Heart left ventricle (tissue), 13 donors: ENCODE measurements around the gene CEP170B.

Experiments
- POLR2A ChIP-seq, 2 donors: fragments of 450-650 bp; IDR thresholded peaks; one replicate each; pipeline ENCODE4 v1.6.1; 2017; ENCODE audit warnings: antibody characterized with exemption in 2 of 2, mild to moderate bottlenecking in 2 of 2, moderate library complexity in 2 of 2
- TF ChIP-seq, protein P1 (sequence below), 12 donors: fragments of 200-600 bp; sonication (generic) in 4 of 12; IDR thresholded peaks; one replicate each; pipeline versions ENCODE4 v1.5.0 to v1.8.0; 2018 to 2022; ENCODE audit warnings: antibody characterized with exemption in 12 of 12, mild to moderate bottlenecking in 5 of 12
- donor health status: ischemic (EF 13 %, LVEDD 7.1; RV severe dilation, severe dysfunction).
- donor health status: DM: no; HTN: yes; CAD: no.
- donor health status: DM: no; HTN: no; CAD: no.
- donor health status: ischemic (EF 25% LVEDD 6.9; RV normal size, moderate dysfunction).
- donor health status: ischemic (EF 25% LVEDD 5.7; RV mildly dilated, moderate dysfunction).
- donor health status: ischemic (EF 35%, LVEDD 5.7; RV mildly dilated, moderate dysfunction).
- donor health status: nonischemic (EF 11% LVEDD 7.7; RV severe dilation, severe dysfunction).
- donor health status: DM: yes; HTN: yes; CAD: no.
- donor health status: PGD.
- donor health status: ischemic (EF 29% LVEDD 5.4; RV normal size, mild dysfunction).
- donor health status: nonischemic (EF 23%, LVEDD 6.1; RV moderate dilation, normal function).

DNA sequence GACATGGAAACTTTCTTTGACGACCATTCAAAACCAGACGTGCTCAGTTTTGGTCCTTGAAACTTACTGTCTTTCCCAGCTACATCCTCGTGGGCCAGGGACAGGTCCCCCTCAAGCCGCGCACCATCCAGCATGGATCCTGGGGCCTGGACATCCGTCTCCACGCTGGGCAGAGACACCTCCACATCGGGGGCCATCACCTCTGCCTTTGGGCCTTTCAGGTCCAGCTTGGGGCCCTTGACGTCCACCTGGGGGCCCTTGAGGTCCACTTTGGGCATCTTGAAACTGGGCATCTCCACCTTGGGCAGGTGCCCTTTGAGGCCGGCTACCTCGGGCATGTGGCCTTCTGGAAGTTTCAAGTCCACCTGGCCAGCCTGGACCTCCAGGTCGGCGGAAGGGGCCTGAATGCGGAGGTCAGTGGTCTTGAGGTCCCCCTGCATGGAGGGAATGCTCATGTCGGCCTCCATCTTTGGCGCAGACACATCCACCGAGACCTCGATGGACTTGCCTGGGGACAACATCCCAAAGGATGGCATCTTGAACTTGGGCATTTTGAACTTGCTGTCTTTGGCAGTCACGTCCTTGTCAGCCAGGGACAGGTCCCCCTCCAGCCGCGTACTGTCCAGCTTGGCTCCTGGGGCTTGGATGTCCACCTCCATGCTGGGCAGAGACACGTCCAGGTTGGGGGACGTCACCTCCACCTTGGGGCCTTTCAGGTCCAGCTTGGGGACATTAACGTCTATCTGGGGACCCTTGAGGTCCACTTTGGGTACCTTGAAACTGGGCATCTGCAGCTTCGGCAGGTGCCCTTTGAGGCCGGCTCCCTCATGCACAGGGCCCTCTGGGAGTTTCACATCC lies 76.7 kb downstream of the CEP170B start:
- TF ChIP-seq, protein P1, sequence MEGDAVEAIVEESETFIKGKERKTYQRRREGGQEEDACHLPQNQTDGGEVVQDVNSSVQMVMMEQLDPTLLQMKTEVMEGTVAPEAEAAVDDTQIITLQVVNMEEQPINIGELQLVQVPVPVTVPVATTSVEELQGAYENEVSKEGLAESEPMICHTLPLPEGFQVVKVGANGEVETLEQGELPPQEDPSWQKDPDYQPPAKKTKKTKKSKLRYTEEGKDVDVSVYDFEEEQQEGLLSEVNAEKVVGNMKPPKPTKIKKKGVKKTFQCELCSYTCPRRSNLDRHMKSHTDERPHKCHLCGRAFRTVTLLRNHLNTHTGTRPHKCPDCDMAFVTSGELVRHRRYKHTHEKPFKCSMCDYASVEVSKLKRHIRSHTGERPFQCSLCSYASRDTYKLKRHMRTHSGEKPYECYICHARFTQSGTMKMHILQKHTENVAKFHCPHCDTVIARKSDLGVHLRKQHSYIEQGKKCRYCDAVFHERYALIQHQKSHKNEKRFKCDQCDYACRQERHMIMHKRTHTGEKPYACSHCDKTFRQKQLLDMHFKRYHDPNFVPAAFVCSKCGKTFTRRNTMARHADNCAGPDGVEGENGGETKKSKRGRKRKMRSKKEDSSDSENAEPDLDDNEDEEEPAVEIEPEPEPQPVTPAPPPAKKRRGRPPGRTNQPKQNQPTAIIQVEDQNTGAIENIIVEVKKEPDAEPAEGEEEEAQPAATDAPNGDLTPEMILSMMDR (IDR thresholded peaks at IDR 0.05) = no peak
- TF ChIP-seq POLR2A (IDR thresholded peaks at IDR 0.05) = no peak
